Smooth muscle cell (in vitro differentiated cells): Measurements from ENCODE around the gene HBEGF. TPM values are rescaled to one million over a fixed set of nuclear protein-coding genes. Genes with fewer than 3 reads are reported as not detected.
A peak's percentile ranks its signal among the peaks of the same experiment; 100 is the strongest.

Experiments
- DNase-seq: peaks from one replicate; lab custom pipeline; 2025; ENCODE audit not compliant: unreplicated experiment; lab: John Stamatoyannopoulos, UW
- H2AFZ ChIP-seq: fragments of 200-600 bp; sonication (generic); 2 replicates; pipeline ENCODE4 v1.6.0; 2016; ENCODE audit warnings: antibody characterized with exemption, low read depth, mild to moderate bottlenecking
- H3F3A ChIP-seq: fragments of 200-600 bp; sonication (generic); 2 replicates; pipeline ENCODE4 v1.6.0; 2017; ENCODE audit warnings: antibody characterized with exemption, low read depth
- H3K27ac ChIP-seq: fragments of 200-600 bp; sonication (generic); 2 replicates; pipeline ENCODE4 v1.5.1; 2016; ENCODE audit warnings: low read depth, mild to moderate bottlenecking
- H3K27me3 ChIP-seq: fragments of 200-600 bp; sonication (generic); 2 replicates; pipeline ENCODE4 v1.6.1; 2016; ENCODE audit warnings: low read depth, mild to moderate bottlenecking
- H3K36me3 ChIP-seq: fragments of 200-600 bp; sonication (generic); 2 replicates; pipeline ENCODE4 v1.5.1; 2016; ENCODE audit warnings: low read depth
- H3K4me1 ChIP-seq: fragments of 200-600 bp; sonication (generic); 2 replicates; pipeline ENCODE4 v1.5.1; 2016; ENCODE audit warnings: low read depth
- H3K4me2 ChIP-seq: fragments of 200-600 bp; sonication (generic); 2 replicates; pipeline ENCODE4 v1.6.0; 2016; ENCODE audit warnings: mild to moderate bottlenecking
- H3K4me3 ChIP-seq: fragments of 200-600 bp; sonication (generic); 2 replicates; pipeline ENCODE4 v1.5.1; 2016; ENCODE audit warnings: mild to moderate bottlenecking
- H3K79me2 ChIP-seq: fragments of 200-600 bp; sonication (generic); 2 replicates; pipeline ENCODE4 v1.6.0; 2016; ENCODE audit warnings: low read depth, mild to moderate bottlenecking
- H3K9ac ChIP-seq: fragments of 200-600 bp; sonication (generic); 2 replicates; pipeline ENCODE4 v1.6.0; 2016; ENCODE audit warnings: low read depth
- H3K9me3 ChIP-seq: fragments of 200-600 bp; sonication (generic); replicated peaks from 2 replicates; pipeline ENCODE4 v1.5.1; 2016; ENCODE audit warnings: low read depth
- H4K20me1 ChIP-seq: fragments of 200-600 bp; sonication (generic); 2 replicates; pipeline ENCODE4 v1.6.0; 2016; ENCODE audit warnings: low read depth
- CTCF ChIP-seq: fragments of 200-600 bp; sonication (generic); IDR thresholded peaks from 2 replicates; pipeline ENCODE4 v1.5.1; 2017; ENCODE audit warnings: borderline replicate concordance, mild to moderate bottlenecking, antibody characterized with exemption; ENCODE audit not compliant: insufficient read depth, poor library complexity, severe bottlenecking
- WGBS: methylation state at CpG from one replicate; pipeline ENCODE4 v1.1.7; 2016; ENCODE audit warnings: low lambda C conversion rate; 5-methylcytosine and 5-hydroxymethylcytosine counted together
- polyA plus RNA-seq: library from polyadenylated mRNA; unstranded; fragments of >200 nt; fragmentation: Nextera tagmentation; extraction: Ambion mirVana; gene quantifications from 2 replicates; pipeline ENCODE4 v1.2.1, GENCODE V29; 2016
- total RNA-seq: library from RNA; depleted of rRNA; stranded (reverse); fragments of >200 nt; gene quantifications from 2 replicates; pipeline ENCODE4 v1.2.3, GENCODE V29; 2014

Gene HBEGF
- total and polyA plus RNA-seq, 2 experiments from 2014 or later: 36.7 to 37.1 TPM

DNA sequence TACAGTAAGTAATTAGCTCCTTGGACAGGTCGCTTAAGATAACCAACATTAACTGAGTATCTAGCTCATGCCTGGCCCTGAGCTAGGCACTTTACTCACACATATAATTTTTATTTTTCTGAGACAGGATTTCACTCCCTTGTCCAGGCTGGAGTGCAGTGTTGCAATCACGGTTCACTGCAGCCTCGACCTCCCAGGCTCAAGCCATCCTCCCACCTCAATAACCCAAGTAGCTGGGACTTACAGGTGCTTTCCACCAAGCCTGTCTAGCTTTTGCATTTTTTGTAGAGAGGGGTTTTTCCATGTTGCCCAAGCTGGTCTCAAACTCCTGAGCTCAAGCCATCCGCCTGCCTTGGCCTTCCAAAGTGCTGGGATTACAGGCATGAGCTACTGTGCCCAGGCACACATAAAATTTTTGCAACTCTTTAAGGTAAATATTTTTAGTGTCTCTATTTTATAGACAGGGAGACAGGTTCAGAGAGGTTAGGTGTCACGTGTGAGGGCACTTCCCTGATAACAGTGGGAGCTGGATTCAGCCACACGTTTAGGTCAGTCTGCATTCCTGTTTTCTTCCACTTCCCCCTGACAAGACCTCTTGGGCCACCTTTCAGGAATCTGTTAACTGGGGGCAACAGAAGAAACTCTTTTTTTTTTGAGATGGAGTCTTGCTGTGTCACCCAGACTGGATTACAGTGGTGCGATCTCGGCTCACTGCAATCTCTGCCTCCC lies 18.2 kb downstream of the HBEGF start:
- no peaks in the 10 kb centered on the region for H4K20me1 ChIP-seq
- DNase-seq: no peak
- peak overlapping the region; percentile 48 for H3K4me2 ChIP-seq
- H3K27ac ChIP-seq: peak overlapping the region; percentile 63
- peak overlapping the region; percentile 74 for H2AFZ ChIP-seq
- no peaks in the 10 kb centered on the region for H3K9me3 ChIP-seq
- H3K4me1 ChIP-seq: peaks cover 17% of the 10 kb centered on the region
- peaks cover 5% of the 10 kb centered on the region for H3F3A ChIP-seq
- 76% methylated on average over 8 of the region's 8 CpGs for WGBS
- no peaks in the 10 kb centered on the region for H3K79me2 ChIP-seq
- TF ChIP-seq CTCF: no peak
- H3K36me3 ChIP-seq: peaks cover 10% of the 10 kb centered on the region
- no peak overlapping the region for H3K4me3 ChIP-seq
- H3K27me3 ChIP-seq: no peaks in the 10 kb centered on the region
- no peak overlapping the region for H3K9ac ChIP-seq

DNA sequence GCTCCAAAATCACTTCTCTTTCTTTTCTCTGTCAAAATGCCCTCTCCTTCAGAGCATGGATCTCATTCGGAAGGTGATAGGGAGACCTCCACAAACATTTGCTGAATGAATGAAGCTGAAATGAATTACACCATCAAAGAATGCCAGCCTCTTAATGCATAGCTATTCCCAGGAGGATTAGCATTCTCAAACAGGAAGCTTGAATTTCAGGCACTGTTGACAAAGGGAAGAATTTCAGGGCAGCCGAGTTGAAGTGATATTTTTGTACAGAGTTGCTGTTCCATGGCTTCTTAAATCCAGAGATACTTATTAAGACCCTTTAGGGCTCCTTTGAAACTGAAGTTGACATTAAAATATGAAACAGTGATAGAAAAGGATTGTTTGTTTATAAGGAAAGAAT lies 18.8 kb downstream of the HBEGF start:
- no peaks in the 10 kb centered on the region for H3K79me2 ChIP-seq
- no peak overlapping the region for H3K4me3 ChIP-seq
- H3K9me3 ChIP-seq: no peaks in the 10 kb centered on the region
- H4K20me1 ChIP-seq: no peaks in the 10 kb centered on the region
- no peak for TF ChIP-seq CTCF
- peaks cover 20% of the 10 kb centered on the region for H3K4me1 ChIP-seq
- H3K27ac ChIP-seq: peak overlapping the region; percentile 63
- peaks cover 5% of the 10 kb centered on the region for H3F3A ChIP-seq
- no peak for DNase-seq
- peak overlapping the region; percentile 27 for H3K9ac ChIP-seq
- 42% methylated on average over 2 of the region's 2 CpGs for WGBS
- peaks cover 4% of the 10 kb centered on the region for H3K36me3 ChIP-seq
- H3K27me3 ChIP-seq: no peaks in the 10 kb centered on the region
- H3K4me2 ChIP-seq: peak overlapping the region; percentile 48
- peak overlapping the region; percentile 74 for H2AFZ ChIP-seq

DNA sequence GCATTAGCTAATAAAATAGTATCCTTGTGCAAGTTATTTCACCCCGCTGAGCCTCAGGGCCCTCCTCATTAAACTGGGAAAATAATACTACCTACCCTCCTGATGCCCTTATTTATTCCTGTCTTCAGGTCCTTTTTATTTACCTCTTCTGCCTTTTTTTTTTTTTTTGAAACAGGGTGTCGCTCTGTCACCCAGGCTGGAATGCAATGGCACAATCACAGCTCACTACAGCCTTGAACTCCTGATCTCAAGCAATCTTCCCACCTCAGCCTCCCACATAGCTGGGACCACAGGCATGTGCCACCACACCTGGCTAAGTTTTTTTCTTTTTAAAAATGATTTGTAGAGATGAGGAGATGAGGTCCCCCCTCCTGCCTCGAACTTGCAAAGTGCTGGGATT lies 20.9 kb downstream of the HBEGF start:
- Histone ChIP-seq H3K79me2 (no peaks in the 10 kb centered on the region), H4K20me1 (no peaks in the 10 kb centered on the region), H3K27ac (peak overlapping the region; percentile 96), H3K36me3 (no peaks in the 10 kb centered on the region), H3K4me3 (no peak overlapping the region), H3F3A (peaks cover 5% of the 10 kb centered on the region), H3K27me3 (no peaks in the 10 kb centered on the region), H3K9ac (no peak overlapping the region), H3K4me1 (peaks cover 20% of the 10 kb centered on the region), H3K9me3 (no peaks in the 10 kb centered on the region), H3K4me2 (peak overlapping the region; percentile 23), H2AFZ (no peak overlapping the region)
- no peak for DNase-seq
- TF ChIP-seq CTCF: no peak
- WGBS: 89% methylated on average over 3 of the region's 3 CpGs

DNA sequence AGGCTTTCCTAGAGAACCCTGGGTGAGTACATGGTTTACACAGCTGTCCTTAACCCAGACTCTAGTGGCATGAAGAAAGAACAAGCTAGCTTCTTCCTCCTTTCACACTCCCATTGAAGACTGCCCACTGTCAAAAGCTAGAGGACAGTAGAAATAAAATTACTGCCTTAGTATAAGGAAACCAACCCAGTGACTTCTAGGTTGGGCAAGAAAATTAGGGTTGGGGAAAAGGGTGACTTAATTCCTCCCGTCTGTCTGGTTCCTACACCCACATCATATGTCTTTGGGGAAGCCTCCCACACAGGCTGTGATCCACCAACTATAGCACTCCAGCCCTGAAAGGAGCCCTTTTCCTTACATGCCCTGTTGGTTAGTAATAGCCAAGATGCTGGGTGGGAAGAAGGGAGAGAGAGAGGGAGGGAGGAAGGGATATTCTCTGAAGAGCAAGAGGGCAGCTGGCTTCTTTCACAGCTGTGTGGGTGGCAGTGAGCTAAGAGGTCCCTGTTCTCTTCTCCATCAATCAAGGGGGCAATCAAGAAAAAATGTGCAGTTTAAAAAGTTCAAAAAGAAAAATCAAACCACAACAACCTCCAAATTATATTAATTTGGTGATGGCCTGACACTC lies 21.7 kb downstream of the HBEGF start:
- no peak for DNase-seq
- Histone ChIP-seq H3K4me1 (peaks cover 20% of the 10 kb centered on the region), H3K79me2 (no peaks in the 10 kb centered on the region), H3K27me3 (no peaks in the 10 kb centered on the region), H2AFZ (no peak overlapping the region), H3K27ac (peak overlapping the region; percentile 96), H3K9ac (peak overlapping the region; percentile 83), H3K9me3 (no peaks in the 10 kb centered on the region), H3K4me2 (peak overlapping the region; percentile 66), H4K20me1 (no peaks in the 10 kb centered on the region), H3K36me3 (no peaks in the 10 kb centered on the region), H3F3A (peaks cover 5% of the 10 kb centered on the region), H3K4me3 (no peak overlapping the region)
- TF ChIP-seq CTCF: no peak
- WGBS: 17% methylated on average over 1 of the region's 1 CpG
